Measurements from ENCODE around the gene SPTBN1.

Gene SPTBN1

GRCh38 chr2:54439582-54439981, 16.5 kb upstream of the SPTBN1 start:
- no peak overlapping the region for H3K4me3 ChIP-seq (ENCODE audit: low read depth, low read length)
- TF ChIP-seq, protein P1, sequence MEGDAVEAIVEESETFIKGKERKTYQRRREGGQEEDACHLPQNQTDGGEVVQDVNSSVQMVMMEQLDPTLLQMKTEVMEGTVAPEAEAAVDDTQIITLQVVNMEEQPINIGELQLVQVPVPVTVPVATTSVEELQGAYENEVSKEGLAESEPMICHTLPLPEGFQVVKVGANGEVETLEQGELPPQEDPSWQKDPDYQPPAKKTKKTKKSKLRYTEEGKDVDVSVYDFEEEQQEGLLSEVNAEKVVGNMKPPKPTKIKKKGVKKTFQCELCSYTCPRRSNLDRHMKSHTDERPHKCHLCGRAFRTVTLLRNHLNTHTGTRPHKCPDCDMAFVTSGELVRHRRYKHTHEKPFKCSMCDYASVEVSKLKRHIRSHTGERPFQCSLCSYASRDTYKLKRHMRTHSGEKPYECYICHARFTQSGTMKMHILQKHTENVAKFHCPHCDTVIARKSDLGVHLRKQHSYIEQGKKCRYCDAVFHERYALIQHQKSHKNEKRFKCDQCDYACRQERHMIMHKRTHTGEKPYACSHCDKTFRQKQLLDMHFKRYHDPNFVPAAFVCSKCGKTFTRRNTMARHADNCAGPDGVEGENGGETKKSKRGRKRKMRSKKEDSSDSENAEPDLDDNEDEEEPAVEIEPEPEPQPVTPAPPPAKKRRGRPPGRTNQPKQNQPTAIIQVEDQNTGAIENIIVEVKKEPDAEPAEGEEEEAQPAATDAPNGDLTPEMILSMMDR (IDR thresholded peaks at IDR 0.05; ENCODE audit: insufficient read depth, low read depth, low read length, missing control alignments), result no peak
- no peak for DNase-seq (ENCODE audit: low read depth)

- no peak overlapping the region for H3K4me3 ChIP-seq (ENCODE audit: low read depth, low read length)
- TF ChIP-seq, protein P1 (IDR thresholded peaks at IDR 0.05; ENCODE audit: insufficient read depth, low read depth, low read length, missing control alignments), result no peak
- DNase-seq (ENCODE audit: low read depth), result no peak
Observed at GRCh38 chr2:54440050-54440449, 16.1 kb upstream of the SPTBN1 start.

DNA sequence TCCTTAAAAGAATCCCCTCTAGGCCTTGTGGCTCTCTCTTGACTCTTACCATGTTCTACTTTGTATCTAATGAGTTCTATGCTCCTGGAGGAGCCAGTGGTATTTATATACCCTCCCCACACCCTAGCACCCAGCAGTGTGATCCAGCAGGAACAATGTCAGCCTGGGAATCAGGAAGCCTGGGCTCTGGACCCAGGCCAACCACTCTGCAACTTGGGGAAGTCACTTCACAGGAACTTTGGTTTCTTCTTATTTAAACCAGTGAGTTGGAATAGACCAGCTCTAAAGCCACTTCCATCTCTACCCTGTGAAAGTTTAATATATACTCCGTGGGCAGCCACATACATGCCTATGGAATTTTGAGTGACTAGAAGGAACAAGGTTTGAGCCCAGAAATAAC, 11.6 kb upstream of the SPTBN1 start:
- TF ChIP-seq, protein P1 (IDR thresholded peaks at IDR 0.05; ENCODE audit: insufficient read depth, low read depth, low read length, missing control alignments), result no peak
- no peak overlapping the region for H3K4me3 ChIP-seq (ENCODE audit: low read depth, low read length)
- DNase-seq (ENCODE audit: low read depth), result no peak

DNA sequence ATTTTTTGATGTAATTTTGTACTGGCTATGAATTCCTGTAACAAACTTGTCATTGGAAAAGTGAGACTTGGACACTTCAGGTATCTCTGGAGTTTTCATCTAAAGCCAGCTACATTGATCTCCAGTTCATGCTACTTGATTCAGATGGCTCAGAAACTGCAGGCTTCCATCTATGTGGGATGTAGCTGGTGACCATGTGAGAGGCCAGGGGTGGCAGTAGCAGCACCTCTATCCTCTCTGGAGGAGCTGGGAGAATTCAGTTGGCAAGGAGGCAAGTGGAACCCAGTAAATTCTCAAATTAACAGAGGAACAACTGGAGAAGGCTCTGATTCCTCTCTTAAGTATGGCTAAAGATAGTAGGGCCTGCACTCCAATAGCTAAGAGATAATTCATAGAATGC, 10.0 kb upstream of the SPTBN1 start:
- TF ChIP-seq, protein P1 (IDR thresholded peaks at IDR 0.05; ENCODE audit: insufficient read depth, low read depth, low read length, missing control alignments), result no peak
- DNase-seq (ENCODE audit: low read depth), result no peak
- no peak overlapping the region for H3K4me3 ChIP-seq (ENCODE audit: low read depth, low read length)

DNA sequence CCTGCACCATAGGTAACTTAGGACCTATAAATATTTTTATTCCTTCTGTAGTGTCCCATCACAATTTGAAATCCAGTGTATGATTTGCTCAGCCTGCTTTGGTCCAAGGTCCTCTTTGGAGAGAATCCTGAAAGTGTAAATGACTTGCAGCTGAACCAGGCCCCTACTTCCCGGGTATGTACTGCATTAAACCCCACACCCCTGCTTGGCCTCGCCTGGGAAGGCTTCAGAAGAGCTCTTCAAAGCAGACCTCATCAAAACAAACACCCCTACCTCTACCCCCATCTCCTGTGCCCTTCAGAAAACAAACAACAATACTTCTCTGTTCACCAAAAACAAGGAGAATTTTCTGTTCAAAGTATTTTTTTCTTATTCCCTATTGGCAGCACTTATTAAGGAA, 9.5 kb upstream of the SPTBN1 start:
- no peak overlapping the region for H3K4me3 ChIP-seq (ENCODE audit: low read depth, low read length)
- TF ChIP-seq, protein P1 (IDR thresholded peaks at IDR 0.05; ENCODE audit: insufficient read depth, low read depth, low read length, missing control alignments), result no peak
- no peak for DNase-seq (ENCODE audit: low read depth)

DNA sequence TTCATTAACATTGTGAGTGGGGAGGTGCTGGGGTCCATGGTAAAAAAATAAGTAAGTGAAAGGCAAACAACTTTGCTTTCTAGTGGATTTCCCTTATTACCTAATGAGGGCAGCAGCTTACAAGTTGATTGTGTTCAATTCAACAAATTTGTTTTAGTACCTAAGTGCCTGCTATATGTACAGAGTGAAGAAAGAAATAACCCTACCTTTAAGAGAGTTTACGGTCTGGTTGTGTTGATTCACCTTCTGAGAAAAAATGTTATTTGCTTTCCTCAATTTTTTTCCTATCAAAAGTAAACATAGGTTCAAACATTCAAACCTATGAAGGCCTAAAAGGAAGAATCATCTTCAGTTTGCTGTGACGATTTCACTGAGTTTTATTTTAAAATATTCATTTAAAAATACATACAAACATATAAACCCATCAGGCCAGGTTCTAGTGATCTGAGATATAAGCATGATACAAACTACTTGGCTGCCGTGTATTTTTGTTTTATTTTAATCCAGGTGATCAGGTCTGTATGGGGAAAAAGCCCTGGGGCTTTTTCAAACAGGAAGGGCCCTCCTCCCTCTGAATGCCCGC, 1.5 kb upstream of the SPTBN1 start:
- no peak for DNase-seq (ENCODE audit: low read depth)
- no peak overlapping the region for H3K4me3 ChIP-seq (ENCODE audit: low read depth, low read length)
- TF ChIP-seq, protein P1 (IDR thresholded peaks at IDR 0.05; ENCODE audit: insufficient read depth, low read depth, low read length, missing control alignments), result no peak

DNA sequence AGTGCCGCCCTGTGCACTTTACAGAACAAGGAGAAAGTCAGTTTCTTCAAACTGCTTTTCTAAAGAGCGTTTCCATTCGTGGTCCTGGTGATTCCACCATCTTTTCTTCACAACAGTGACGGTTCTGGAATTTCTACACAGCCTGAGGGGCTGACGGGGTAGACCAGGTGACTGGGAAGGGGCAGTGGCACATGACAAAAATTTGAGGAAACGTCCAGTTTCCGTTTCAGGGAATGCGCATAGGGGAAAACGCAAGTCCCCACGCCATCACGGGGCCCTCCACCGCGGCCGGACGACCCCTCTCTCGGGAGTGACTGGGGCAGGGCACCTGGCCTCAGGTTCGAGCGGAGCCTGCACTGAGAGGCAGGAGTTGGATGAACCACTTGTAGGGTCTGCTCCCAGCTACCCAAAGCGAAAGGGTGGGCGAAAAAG, 980 bp upstream of the SPTBN1 start:
- TF ChIP-seq, protein P1 (IDR thresholded peaks at IDR 0.05; ENCODE audit: insufficient read depth, low read depth, low read length, missing control alignments), result no peak
- no peak overlapping the region for H3K4me3 ChIP-seq (ENCODE audit: low read depth, low read length)

More for the DNA sequence above, 980 bp upstream of the SPTBN1 start:
- DNase-seq (ENCODE audit: low read depth), result no peak
